NCI-H187 (cell line): ENCODE data around the gene ASXL2.
"Not testable (repeated sequence)": the region's sequence is repeated elsewhere in the genome, so short reads cannot be mapped to it uniquely, and the experiment has no call there.

Source experiments
- DNase-seq, 2 experiments: peaks; one replicate each; lab custom pipeline; 2025; lab: John Stamatoyannopoulos, UW

The ASXL2 gene

GRCh38 chr2:25891672-25892071, 13.4 kb upstream of the ASXL2 start:
- no peak for DNase-seq

DNA sequence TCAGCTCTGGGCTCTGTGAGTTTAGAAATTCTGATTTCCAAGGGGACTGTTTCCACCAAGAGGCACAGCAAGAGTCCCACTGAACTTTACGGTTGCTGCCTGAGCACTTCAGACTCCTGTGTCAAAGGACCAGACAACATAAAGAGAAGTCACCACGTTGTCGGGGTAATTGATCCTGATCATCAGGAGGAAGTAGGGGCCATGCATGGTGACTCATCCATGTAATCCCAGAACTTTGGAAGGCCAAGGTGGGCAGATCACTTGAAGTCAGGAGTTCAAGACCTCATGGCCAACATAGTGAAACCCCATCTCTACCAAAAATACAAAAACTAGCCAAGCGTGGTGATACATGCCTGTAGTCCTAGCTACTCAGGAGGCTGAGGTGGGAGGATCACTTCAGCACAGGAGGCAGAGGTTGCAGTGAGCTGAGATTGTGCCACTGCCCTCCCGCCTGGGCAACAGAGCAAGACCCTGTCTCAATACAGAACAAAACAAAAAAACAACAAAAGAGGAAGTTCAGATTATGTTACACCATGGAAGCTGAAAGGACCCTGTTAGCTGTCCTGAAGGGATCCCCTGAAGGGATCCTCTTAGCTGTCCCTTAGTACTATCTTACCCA, 9.4 kb upstream of the ASXL2 start:
- DNase-seq = no peak

DNA sequence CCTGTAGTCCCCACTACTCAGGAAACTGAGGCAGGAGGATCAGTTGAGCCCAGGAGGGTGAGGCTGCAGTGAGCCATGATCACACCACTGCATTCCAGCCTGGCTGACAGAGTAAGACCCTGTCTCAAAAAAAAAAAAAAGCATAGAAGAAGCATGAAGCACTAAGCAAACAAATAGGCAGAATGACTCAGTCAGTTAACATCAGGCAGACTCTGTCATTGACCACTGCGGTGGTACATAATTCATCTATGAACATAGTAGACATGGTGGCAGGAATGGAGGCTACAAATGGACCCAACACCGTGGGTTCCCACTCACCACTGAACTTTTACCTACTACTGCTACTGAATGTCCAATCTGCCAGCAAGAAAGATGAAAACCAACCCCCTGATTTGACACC, 7.6 kb upstream of the ASXL2 start:
- no peak for DNase-seq

DNA sequence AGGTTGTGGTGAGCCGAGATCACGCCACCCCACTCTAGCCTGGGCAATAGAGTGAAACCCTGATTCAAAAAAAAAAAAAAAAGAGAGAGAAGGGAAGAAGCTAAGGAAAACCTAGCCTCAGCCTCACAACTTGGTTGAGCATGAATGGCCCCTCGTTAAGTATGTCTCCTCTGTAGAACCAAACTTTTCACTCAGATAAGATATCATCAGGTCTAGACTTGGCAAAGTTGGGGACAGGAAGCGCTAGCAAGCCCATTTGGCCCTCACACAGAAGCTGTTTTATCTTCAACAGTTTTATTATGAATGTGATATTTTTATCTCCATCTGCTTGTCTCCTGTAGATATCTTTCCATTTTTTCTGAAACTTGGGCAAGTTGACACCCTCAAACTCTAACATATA, 3.5 kb upstream of the ASXL2 start:
- no peak for DNase-seq

- DNase-seq = no peak
Measured at GRCh38 chr2:25879133-25879730, 945 bp upstream of the ASXL2 start.

GRCh38 chr2:25877431-25878360, 591 bp downstream of the ASXL2 start:
- DNase-seq = peak in 1 of 2 experiments; percentile 35

GRCh38 chr2:25872134-25872533, 6.2 kb downstream of the ASXL2 start:
- DNase-seq = no peak

- no peak for DNase-seq
Measured at GRCh38 chr2:25867396-25868003, 10.8 kb downstream of the ASXL2 start.

- DNase-seq = no peak
Measured at GRCh38 chr2:25856377-25856776, 21.9 kb downstream of the ASXL2 start.

DNA sequence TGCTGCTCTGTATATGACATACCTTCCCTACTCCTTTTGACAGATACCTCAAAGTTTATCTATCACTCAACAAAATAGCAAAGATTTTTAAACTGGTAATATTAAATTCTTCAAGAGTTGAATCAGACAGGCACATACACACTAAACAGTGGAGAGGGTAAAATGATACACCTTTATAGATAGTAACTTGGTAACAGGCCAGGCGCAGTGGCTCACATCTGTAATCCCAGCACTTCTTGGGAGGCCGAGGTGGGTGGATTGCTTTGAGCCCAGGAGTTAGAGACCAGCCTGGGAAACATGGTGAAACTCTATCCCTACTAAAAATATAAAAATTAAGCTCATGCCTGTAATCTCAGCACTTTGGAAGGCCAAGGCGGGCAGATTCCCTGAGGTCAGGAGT, 23.2 kb downstream of the ASXL2 start:
- no peak for DNase-seq

DNA sequence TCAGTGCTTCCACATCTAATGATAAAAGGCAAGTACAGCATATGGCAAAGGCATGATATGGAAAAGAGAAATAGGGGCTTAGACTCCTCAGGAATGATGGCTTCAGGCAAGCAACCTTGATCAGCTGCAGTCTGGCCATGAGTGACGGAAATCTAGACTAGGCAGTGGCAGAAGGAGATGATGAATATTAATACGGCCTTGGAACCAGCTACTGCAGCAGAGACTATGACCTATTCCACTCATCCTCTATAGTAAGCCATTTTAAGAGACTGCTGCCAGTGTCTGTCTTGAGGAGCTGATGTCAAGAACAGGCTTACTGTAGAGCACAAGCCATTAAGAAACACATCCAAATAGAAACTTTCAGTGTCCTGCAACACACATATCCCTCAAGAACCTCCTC, 23.7 kb downstream of the ASXL2 start:
- no peak for DNase-seq

DNA sequence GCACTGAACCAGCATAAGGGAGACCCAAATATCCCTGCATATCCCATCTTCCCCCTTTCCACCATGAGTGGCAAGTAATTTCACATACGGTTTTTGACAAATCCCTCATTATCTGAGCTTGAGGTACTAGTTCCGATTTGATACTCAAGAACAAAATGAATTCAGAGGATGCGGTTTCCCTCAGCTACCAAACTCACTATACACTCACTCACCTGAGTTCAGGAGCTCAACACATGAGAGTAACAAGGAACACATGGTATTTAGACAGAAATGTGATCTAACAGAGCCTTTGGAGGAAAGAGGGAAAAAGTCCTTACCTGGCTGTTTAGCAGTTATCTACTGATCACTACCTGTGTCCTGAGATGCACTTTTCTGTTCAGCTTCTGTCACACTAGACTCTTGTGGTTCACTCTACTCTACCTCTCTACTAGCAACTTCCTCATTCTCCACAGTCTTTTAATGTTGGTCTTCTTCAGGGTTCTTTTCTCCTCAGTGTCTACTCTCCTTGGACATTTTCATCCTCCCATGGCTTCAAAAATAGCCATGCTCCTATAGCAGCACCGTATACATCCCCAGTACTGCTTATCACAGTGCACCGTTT, 25.1 kb downstream of the ASXL2 start:
- no peak for DNase-seq

- DNase-seq = peak; percentile 6 to 14
Measured at GRCh38 chr2:25851740-25852503, 26.4 kb downstream of the ASXL2 start.

- not testable (repeated sequence) for DNase-seq
Measured at GRCh38 chr2:25850400-25850799, 27.9 kb downstream of the ASXL2 start.

DNA sequence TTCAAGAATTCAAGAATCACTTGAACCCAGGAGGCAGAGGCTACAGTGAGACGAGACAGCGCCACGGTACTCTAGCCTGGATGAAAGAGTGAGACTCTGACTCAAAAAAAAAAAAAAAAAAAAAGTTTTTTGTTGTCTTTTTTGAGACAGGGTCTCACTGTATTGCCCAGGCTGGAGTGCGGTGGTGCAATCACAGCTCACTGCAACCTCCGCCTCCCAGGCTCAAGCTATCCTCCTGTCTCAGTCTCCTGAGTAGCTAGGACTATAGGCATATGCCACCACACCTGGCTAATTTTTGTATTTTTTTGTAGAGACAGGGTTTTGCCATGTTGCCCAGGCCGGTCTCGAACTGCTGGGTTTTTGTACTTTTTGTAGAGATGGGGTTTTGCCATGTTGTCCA, 28.9 kb downstream of the ASXL2 start:
- not testable (repeated sequence) for DNase-seq

DNA sequence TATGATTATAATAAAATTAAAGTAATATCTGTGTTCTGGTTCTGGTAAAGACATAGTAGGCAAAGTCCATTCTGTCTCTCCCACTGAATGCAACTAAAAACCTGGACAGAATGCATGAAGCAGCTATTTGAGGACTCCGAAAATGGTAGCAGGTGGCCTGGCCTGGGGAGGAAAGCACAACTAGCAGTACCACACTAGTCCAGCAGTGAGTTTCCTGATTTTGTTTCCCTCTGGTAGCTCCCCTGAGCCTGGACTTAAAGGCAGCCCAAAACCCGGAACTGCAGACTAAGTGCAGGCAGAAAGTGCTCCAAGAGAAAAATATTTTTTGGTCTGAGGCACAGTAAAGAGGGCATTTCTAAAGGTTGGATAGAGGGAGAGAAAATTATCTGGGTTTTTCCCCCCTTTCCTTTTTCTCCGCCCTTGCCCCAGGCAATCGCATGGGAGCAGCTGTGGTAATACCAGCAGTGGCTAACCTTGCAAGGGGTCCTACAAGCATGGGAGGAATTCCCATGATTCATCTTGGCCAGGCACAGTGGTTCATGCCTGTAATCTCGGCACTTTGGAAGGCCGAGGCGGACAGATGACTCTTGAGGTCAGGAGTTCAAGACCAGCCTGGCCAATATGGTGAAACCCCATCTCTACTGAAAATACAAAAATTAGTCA, 32.3 kb downstream of the ASXL2 start:
- DNase-seq = no peak

GRCh38 chr2:25844089-25844488, 34.2 kb downstream of the ASXL2 start:
- DNase-seq = no peak

DNA sequence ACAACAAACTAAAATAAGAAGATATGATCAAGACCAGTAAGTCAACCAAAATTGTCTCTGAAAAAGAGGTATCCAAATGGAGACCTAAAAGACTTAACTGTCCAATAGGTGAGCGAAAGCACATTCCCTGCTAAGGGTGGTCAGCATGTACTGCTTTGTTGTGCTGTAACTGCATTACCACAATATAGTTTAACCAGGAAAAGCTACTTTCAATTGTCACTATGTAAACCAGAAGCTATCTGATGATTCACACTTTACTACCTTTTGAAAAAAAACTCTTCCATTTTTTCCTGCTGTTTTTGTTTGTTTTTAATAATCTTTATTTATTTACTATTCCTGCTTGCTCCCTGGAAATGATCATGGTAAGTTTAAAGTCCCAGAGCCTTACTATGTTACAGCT, 36.1 kb downstream of the ASXL2 start:
- DNase-seq = no peak

- DNase-seq = no peak
Measured at GRCh38 chr2:25838152-25838756, 40.0 kb downstream of the ASXL2 start.

DNA sequence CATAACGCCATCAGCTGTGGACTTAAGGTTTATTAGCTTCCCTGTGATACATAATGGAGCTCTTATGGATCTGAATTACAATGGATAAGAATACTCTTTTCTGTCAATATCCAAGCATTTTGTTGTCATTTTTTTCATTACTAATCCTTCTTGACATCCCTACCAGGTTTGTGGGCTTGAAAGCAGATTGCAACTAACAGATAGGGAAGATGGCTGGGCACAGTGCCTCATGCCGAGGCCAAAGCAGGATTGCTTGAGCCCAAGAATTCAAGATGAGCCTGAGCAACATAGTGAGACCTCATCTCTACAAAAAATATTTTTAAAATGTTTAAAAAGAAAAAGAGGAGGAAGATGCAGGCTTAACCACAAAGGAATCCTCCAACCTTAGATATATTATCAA, 42.4 kb downstream of the ASXL2 start:
- DNase-seq = no peak
